ENCODE data around the gene ARHGAP15.

GRCh38 chr2:143121079-143121478, 8.1 kb upstream of the ARHGAP15 start:
- TF ChIP-seq CTCF (IDR thresholded peaks at IDR 0.05) (no peak), POLR2A (IDR thresholded peaks at IDR 0.05) (no peak), POLR2AphosphoS5 (IDR thresholded peaks at IDR 0.05) (no peak)
